Putamen (tissue), 1 donor: Measurements from ENCODE around the gene ASIP.
"Not testable (repeated sequence)": the region's sequence is repeated elsewhere in the genome, so short reads cannot be mapped to it uniquely, and the experiment has no call there.

Source experiments
- DNase-seq: peaks from one replicate; pipeline ENCODE4 v3.0.0-alpha.2; 2016; ENCODE audit warnings: low spot score

ASIP gene

DNA sequence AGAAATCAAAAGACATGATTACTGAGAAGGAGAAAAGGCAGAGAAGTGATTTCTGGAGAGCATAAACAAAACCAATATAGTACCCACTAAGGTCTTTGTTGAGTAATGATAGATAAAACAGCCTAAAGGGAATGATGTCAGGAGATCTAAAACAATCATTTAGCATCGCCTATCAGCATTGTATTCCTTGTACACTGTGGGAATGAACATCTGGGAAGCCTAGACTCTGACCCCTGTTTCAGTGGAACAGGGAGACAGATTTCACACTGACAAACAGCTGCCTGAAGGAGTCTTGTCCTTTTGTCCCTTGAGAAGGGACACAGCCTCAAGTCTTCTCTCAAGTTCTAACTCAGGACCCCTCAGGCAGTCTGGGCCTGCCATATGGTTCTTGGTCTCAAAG is 1.7 kb downstream of the ASIP start:
- no peak for DNase-seq

DNA sequence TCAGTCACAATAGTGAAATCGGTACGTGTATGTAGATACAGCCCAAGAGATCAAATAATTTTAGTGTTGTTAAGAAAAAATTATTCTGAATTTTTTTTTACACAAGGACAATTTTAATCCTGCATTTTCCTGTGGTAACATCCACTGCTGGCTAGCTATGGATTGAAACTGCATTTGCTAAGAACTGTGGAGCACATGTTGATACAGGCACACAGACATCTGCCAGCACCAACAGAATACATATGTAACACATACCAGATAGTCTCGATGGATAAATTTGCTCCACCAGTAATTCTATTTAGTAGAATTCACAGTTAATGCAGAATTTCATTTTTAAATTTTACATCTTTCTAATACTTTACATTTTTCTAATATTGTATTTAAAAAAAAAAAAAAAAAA is 2.2 kb downstream of the ASIP start:
- DNase-seq: no peak

DNA sequence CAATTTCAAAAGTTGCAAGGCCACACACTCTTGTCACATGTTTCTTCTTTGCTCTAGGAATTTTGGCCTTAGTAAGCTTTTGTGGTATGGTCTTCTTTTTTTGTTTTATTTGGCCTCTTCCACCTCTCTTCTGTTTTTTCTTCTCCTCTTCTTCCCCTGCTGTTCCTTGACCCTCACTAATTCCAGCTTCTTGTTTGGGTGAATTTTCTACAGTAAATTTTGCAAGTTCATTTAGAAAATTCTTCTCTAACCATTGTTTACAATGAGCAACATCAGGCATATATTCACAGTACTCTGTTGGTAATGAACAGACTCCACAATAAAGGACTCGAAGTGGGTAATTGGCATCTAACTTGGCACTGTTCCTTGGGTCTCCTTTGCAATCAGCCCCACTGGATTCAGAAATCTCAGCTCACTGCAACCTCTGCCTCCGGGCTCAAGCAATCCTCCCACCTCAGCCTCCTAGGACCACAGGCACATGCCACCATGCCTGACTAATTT is 5.0 kb downstream of the ASIP start:
- DNase-seq: no peak

DNA sequence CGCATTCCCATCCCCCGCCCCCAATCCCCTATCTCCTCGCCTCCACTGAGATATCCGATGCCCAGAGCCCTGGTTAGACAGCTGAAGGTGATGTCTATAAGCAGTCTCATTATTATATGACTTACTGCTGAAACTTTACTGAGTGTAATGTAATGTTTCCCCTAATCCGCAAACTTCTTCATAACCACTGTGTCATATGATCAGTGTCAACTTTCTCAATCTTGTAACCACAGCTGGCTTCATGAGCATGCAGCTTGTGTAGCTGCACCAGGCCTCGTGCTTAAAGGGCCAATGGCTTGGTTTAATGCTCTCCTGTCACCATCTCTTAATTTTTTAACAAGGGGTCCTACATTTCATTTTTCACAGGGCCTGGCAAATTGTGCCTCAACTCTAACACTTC is 8.1 kb downstream of the ASIP start:
- DNase-seq: no peak

DNA sequence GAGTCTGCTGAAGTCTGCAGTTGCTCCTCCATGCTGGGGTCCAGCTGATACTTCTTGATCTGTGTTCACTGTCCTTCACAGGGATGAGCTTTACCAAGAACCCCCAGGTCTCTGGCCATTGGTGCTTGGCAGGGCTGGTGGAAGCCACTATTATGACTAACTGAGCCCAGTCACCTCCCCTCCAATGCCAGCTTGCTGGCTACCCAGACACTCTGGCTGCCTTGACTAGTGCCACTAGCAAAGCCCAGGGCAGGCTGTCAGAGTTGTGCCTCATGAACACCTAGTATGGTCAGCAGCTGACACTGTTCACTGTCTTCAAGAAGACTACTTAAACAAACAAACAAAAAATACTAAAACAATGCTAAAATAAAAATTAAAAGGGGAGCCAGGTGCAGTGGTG is 8.8 kb downstream of the ASIP start:
- DNase-seq: no peak

DNA sequence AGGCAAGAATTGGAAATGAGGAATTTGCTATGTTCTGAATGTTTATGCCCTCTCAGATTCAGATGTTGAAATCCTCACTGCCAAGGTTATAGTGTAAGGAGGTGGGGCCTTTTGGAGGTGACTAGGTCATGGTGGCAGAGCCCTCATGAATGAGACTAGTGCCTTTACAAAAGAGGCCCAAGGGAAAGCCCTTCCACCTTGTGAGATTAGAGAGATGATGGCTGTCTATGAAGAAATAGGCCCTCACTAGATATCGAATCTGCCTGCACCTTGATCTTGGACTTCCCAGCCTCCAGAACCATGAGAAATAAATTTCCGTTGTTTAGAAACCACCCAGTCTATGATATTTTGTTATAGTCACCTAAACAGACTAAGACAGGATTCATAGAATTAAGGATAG is 10.4 kb downstream of the ASIP start:
- no peak for DNase-seq

DNA sequence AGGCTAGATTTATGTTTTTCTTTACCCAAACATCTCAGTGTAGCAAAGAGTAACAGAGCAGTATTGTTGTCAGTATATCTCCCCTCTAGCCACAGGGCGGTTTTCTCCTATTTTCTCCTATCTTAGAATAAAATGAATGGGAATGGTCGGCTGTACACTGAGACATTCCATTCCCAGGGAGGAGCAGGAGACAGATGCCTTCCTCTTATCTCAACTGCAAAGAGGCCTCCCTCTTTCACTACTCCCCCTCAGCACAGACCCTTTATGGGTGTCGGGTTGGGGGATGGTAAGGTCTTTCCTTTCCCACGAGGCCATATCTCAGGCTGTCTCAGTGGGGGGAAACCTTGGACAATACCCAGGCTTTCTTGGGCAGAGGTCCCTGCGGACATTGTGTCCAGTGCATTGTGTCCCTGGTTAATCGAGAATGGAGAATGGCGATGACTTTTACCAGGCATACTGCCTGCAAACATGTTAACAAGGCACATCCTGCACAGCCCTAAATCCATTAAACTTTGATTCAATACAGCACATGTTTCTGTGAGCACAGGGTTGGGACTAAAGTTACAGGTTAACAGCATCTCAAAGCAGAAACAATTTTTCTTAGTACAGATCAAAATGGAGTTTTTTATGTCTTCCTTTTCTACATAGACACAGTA is 11.3 kb downstream of the ASIP start:
- DNase-seq: not testable (repeated sequence)

DNA sequence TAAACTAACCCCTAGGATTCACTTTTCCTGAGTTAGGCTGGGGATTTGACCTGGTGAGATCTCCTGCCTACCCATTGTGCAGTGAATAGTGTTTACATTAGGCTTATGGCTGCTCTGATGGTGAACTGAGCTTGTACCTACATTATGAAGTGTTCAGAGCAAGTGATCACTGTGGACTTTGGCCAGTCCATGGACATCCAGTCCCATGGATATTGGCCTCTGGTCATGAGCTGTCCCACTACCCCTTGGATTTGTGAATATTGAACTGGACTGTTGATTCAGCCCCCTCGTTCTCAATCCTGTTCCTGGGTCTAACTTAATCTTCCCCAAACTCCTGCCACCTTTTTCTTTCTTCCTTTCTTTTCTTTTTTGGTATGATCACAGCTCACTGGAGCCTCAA is 13.8 kb downstream of the ASIP start:
- no peak for DNase-seq

DNA sequence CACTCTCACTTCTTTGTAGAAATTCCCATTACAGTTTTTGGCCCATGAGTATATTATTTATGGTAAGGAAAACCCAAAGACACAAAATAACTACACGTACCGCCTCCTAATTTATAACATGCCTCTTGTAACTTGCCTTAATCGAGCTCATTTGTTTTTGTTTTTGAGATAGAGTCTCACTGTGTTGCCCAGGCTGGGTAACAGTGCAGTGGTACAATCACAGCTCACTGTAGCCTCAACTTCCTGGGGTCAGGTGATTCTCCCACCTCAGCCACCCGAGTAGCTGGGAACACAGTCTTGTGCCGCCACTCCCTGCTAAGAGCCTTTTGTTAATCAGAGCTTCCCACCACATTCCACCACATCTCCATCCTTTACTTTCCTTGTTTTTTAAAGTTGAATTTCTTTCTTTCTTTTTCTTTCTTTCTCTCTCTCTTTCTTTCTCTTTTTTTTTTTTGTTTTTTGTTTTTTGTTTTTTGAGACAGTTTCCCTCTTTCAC is 15.5 kb downstream of the ASIP start:
- no peak for DNase-seq

DNA sequence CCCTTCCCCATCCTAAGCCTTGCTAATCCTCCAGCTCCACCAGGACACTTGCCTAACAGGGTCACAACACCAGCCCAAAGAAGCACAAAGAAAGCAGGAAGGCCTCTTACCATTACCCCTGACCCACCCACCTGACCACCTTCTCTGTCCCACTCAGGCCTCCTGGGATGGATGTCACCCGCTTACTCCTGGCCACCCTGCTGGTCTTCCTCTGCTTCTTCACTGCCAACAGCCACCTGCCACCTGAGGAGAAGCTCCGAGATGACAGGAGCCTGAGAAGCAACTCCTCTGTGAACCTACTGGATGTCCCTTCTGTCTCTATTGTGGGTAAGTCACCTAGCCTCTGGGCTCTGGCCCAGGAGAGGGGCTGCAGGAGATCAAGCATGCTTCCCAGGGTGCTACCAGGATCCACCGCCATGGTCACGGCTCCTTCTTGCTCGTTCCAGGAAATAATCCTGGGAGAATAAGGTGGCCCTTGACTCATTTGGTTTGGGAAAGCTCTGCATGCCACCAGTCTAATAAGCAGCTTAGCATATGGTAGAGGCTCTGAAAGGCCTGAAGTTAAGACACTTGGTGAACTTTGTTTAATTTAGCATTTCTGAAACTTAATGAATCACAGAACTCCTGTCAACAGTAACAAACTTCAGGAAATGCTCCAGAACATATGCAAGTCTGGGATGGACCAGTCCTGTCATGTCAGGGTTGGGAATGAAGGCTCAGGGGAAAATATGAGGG is 19.2 kb downstream of the ASIP start:
- no peak for DNase-seq

DNA sequence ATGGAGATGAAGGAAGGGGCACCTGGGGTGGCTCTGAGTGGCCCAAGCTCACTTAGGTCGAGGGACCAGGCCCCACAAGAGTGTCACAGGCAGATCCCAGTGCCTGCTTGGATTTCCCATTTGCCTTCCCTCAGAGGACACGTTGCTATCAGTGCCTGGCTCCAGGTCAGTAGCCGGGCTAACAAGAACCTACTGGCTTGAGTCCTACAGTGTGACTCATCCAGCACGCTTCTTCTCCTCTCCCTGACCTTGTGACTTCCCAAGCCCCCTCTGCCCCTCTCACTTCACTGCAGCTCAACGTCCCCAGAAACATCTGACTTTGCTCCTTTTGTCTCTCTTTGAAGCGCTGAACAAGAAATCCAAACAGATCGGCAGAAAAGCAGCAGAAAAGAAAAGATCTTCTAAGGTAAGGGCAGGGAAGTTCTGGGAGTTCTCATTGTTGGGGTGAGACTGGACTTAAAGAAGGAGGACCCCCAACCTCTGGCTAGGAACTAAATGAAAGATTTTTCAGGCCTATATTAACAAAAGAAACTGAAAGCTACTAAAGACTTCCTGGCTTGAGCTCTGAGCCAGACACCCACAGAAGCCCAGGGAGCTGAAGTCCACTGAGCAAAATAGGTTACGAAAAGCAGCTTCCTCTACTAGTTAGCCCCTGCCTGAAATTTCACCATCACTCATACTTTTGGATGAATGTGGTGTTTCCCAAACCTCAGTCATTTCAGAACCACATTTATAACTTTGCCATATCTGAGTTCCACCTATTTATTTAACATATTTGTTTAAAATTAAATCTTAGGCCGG is 21.5 kb downstream of the ASIP start:
- DNase-seq: no peak

DNA sequence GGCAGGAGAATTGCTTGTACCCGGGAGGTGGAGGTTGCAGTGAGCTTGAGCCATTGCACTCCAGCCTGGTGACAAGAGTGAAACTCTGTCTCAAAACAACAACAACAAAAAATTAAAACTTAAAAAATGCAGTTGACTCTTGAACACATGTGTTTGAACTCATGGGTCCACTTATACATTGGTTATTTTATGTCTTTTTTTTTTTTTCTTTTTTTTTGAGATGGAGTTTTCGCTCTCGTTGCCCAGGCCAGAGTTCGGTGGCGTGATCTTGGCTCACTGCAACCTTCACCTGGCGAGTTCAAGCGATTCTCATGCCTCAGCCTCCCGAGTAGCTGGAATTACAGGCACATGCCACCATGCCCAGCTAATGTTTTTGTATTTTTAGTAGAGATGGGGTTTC is 22.2 kb downstream of the ASIP start:
- not testable (repeated sequence) for DNase-seq

DNA sequence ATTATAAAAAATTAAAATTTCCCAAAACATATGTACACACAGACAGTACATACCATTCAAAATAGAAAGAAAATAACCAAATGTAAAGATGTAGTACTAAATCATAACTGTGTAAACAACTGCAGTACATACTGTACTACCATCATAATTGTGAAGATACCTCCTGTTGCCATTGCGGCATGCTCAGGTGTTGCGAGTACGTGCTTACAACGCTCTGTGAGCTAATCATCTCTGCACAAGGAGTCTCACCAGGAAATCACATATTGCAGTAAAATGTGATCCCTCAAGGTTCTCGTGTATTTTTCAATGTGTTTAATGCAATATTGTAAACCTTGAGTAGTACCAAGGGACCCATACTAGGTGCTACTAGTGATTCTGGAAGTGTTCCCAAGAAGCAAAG is 22.9 kb downstream of the ASIP start:
- DNase-seq: no peak

DNA sequence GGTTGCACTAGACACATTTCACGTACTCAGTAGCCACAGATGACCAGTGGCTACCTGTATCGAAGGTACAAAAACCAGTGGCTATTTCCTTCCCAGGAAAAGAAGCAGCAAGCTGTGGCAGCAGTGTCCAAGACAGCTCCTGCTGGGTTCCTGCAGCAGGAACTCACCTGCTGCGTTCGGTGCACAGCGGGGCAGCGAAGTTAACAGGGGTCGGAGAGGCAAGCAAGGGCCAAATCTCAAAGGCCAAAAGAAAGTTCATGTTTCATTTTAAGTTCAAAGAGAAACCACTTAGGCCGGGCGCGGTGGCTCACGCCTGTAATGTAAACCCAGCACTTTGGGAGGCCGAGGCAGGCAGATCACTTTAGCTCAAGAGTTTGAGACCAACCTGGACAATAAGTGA is 26.9 kb downstream of the ASIP start:
- no peak for DNase-seq

DNA sequence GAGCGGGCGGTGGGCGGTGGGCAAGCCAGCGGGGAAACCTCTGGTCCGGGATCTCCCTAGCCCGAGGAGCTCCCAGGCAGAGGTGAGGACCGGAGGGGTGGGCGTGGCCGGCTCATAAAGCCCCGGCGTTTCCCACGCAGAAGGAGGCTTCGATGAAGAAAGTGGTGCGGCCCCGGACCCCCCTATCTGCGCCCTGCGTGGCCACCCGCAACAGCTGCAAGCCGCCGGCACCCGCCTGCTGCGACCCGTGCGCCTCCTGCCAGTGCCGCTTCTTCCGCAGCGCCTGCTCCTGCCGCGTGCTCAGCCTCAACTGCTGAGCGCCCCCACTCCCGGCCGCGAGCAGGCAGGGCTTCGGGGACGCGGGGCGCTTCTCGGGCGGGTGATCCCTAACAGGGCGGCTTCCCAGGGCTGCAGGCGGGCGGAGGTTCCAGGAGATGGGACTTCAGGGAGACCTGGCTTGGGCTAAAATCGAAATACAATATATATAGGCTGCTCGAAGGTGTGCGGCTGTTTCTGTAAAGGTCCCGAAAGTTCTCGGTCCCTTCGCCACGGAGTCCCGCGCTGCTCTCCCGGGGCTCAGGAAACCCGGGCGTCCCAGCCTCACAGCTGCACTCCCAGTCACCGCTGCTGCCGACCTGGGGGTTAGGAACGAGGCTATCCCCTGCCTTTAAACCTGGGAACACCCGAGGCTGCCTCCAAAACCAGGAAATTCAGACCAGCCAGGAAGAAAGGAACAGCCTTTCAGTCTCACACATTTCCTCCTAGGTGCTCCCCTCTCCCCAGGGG is 27.8 kb downstream of the ASIP start:
- DNase-seq: no peak

DNA sequence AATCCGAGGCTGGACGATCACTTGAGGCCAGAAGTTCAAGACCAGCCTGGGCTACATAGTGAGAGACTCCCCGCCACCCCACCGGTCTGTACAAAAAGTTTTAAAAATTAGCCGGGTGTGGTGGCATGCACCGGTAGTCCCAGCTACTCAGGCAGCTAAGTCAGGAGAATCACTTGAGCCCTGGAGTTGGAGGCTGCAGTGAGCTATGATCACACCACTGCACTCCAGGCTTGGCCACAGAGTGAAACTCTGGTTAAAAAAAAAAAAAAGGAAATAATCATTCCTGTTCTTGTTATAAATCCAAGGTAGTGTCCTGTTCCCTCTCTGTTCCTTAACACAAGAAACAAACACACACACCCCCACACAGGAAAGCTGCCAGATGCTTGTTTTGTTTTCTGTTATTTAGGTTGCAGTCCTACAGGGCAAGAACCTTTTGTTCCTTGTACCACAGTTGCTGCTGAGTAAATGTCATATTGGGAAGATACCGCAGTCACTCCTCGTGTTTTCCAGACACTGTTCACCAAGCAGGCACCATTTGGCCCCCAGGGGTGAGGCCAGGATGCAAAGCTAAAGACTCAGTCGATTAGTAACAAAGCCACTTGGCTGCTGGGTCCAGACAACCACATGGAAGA is 28.9 kb downstream of the ASIP start:
- no peak for DNase-seq

DNA sequence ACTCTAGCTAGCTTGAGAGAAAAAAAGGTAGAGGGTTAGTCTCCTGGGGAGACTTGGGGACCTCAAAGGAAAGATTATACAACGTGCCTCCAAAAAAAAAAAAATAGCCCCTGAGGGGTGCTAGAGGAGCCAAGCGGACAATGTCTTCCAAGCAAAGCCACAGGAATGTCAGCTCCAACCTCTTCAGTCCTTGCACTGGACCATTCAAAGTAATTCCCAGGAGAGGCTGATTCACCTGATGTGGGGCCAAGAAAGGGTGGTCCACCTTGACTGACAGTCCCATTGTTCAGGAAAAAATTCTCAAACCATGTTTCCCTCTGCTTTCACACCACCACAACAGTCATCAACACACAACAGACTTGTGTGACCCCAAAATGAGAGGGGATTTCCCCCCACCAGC is 30.7 kb downstream of the ASIP start:
- no peak for DNase-seq

DNA sequence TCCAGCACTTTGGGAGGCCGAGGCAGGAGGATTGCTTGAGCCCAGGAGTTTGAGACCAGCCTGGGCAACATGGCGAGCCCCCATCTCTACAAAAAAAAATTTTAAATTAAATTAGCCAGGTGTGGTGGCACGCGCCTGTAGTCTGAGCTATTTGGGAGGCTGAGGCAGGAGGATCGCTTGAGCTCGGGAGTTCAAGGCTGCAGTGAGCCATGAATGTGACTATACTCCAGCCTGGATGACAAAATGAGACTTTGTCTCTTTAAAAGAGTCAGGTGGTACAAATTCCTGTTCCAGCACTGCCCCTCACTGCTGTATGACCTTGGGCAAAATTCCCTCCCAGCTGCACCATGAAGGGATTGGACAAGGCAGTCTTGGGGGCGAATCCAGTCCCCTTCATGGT is 33.5 kb downstream of the ASIP start:
- DNase-seq: no peak

DNA sequence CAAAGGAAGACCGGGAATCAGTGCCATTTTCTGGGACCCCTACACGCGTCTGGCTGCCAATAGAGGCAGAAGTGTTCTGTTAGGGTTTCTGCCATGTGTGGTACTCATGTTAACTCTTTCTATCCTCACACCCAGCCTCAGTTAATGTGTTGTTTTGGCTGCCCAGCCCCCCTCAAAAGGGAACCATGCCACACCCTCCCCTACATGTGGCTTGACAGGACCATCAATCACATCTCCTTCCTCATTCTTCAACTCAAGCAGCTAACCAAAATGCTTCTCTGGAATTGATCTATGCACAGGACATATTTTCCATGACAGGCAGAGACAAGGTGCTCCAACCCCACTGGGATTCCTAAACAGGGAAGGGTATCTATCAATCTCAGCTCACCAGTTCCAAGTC is 40.0 kb downstream of the ASIP start:
- no peak for DNase-seq

DNA sequence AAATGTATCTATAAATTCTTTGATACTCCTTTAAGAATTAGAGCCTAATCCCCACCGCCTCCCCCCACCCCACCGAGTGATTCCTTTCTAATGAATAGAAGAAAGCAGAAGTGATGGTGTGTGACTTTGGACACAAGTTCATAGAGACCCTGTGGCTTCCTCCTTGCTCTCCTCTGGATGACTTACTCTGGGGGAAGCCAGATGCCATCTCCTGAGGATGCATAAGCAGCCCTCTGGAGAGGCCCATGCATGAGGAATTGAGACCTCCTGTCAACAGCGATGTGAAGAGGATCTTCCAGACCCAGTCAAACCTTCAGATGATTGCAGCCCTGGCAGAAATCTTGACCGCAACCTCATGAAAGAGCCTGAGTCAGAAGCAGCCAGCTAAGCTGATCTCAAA is 40.8 kb downstream of the ASIP start:
- no peak for DNase-seq

DNA sequence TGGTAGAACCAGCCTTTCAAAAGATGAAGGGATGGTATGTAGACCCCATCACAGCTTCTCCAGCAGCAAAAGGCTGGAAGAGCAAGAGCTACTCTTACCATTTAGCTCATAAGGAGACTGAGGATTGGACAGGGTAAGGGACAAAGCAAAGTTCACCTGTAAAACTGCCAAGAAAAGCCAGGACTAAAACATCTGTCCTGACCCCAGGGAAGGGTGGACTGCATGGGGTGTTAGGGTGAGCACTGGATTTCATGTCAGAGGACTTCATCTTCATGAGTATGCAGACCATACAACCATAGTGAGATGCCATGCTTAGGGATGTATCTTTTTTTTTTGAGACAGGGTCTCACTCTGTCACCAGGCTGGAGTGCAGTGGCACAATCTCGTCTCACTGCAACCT is 42.6 kb downstream of the ASIP start:
- no peak for DNase-seq

DNA sequence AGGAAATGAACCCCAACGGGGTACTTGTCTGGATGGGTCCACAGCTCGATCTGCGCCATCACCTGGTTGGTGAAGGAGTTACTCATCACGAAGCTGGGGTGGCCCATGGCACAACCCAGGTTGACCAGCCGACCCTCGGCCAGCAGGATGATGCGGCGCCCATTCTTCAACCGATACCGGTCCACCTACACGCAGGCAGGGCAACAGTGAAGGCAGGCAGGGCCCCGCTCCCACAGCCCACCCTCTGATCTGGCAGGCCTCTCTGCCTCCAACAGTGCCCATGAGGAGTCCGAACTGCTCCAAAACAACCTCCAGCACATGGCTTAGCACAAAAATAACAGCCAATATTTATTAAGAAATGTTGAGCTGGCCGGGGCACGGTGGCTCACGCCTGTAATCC is 44.2 kb downstream of the ASIP start:
- DNase-seq: no peak
